KMS-11 (cell line): ENCODE results near the gene HRH3.

Experiments used
- H2AFZ ChIP-seq: fragments of 200-600 bp; sonication (generic); 2 replicates; pipeline ENCODE4 v1.6.1; 2016; ENCODE audit warnings: antibody characterized with exemption, mixed run types, low read depth
- H3K27ac ChIP-seq: fragments of 200-600 bp; sonication (generic); 2 replicates; pipeline ENCODE4 v1.6.1; 2016; ENCODE audit warnings: mild to moderate bottlenecking, mixed run types
- H3K27me3 ChIP-seq: fragments of 200-600 bp; sonication (generic); 2 replicates; pipeline ENCODE4 v1.6.1; 2017; ENCODE audit warnings: mild to moderate bottlenecking, low read depth, mixed run types, moderate library complexity; ENCODE audit not compliant: insufficient read depth
- H3K36me3 ChIP-seq: fragments of 200-600 bp; sonication (generic); 2 replicates; pipeline ENCODE4 v1.6.1; 2017; ENCODE audit warnings: mild to moderate bottlenecking, mixed run types; ENCODE audit not compliant: insufficient read depth
- H3K4me1 ChIP-seq: fragments of 200-600 bp; sonication (generic); 2 replicates; pipeline ENCODE4 v1.6.1; 2016; ENCODE audit warnings: mild to moderate bottlenecking, low read depth, mixed run types; ENCODE audit not compliant: poor library complexity, severe bottlenecking
- H3K4me2 ChIP-seq: fragments of 200-600 bp; sonication (generic); 2 replicates; pipeline ENCODE4 v1.7.0; 2016; ENCODE audit warnings: mild to moderate bottlenecking, mixed run types
- H3K4me3 ChIP-seq: fragments of 200-600 bp; sonication (generic); IDR thresholded peaks from 2 replicates; pipeline ENCODE4 v1.6.1; 2017; ENCODE audit warnings: low read depth, low read length, mixed read lengths; ENCODE audit not compliant: insufficient read depth
- H3K79me2 ChIP-seq: fragments of 200-600 bp; sonication (generic); 2 replicates; pipeline ENCODE4 v1.6.1; 2016; ENCODE audit warnings: low read depth, mixed run types; ENCODE audit not compliant: insufficient read depth
- H3K9ac ChIP-seq: fragments of 200-600 bp; sonication (generic); 2 replicates; pipeline ENCODE4 v1.6.1; 2016; ENCODE audit warnings: mild to moderate bottlenecking, mixed run types
- H4K20me1 ChIP-seq: fragments of 200-600 bp; sonication (generic); 2 replicates; pipeline ENCODE4 v1.6.1; 2016; ENCODE audit warnings: mild to moderate bottlenecking, mixed run types; ENCODE audit not compliant: insufficient read depth
- TF ChIP-seq, protein P1 (sequence below): fragments of 200-600 bp; sonication (generic); conservative IDR thresholded peaks from 2 replicates; pipeline ENCODE4 v1.6.1; 2017; ENCODE audit warnings: low read depth, mild to moderate bottlenecking, antibody characterized with exemption, low read length, moderate library complexity, mixed read lengths

Gene HRH3

DNA sequence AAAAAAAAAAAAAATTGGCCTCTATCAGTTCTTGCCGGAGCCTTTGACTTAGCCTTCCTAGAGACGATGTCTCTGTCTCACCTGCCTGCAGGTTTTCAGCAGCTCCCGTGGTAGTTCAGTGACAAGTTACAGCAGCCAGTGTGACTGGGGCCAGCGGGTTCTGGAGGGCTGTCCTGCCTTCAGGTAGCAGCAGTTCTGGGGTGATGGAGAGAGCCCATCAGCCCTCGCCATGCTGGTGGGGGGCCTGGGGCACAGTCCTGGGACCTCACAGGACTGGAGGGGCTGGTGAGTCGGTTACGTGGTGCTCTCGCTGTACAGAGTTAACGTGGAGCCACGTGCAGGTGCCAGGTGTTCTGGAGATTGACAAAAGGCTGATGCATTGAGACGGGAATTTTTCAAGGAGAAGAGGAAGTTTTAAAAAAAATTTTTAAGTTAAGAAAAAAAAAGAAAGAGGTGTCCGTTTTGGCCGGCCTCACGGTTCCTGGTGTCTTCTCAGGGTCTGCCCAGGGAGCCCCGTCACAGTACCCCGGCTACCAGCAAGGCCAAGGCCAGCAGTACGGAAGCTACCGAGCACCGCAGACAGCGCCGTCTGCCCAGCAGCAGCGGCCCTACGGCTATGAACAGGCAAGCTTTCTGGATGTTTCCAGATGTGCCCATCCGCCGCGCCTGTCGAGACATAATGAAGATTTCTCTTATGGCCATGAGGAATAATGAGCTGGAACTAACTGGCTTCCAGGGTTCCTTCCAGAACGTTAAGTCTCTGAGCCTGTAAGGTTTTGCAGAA is 45.9 kb downstream of the HRH3 start:
- Histone ChIP-seq H3K4me3 (no peak overlapping the region), H3K4me2 (no peak overlapping the region), H3K27me3 (no peaks in the 10 kb centered on the region), H3K79me2 (no peaks in the 10 kb centered on the region), H3K27ac (no peak overlapping the region), H3K9ac (no peak overlapping the region), H3K4me1 (no peaks in the 10 kb centered on the region), H2AFZ (no peak overlapping the region), H4K20me1 (no peaks in the 10 kb centered on the region), H3K36me3 (no peaks in the 10 kb centered on the region)
- TF ChIP-seq, protein P1, sequence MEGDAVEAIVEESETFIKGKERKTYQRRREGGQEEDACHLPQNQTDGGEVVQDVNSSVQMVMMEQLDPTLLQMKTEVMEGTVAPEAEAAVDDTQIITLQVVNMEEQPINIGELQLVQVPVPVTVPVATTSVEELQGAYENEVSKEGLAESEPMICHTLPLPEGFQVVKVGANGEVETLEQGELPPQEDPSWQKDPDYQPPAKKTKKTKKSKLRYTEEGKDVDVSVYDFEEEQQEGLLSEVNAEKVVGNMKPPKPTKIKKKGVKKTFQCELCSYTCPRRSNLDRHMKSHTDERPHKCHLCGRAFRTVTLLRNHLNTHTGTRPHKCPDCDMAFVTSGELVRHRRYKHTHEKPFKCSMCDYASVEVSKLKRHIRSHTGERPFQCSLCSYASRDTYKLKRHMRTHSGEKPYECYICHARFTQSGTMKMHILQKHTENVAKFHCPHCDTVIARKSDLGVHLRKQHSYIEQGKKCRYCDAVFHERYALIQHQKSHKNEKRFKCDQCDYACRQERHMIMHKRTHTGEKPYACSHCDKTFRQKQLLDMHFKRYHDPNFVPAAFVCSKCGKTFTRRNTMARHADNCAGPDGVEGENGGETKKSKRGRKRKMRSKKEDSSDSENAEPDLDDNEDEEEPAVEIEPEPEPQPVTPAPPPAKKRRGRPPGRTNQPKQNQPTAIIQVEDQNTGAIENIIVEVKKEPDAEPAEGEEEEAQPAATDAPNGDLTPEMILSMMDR, result no peak

DNA sequence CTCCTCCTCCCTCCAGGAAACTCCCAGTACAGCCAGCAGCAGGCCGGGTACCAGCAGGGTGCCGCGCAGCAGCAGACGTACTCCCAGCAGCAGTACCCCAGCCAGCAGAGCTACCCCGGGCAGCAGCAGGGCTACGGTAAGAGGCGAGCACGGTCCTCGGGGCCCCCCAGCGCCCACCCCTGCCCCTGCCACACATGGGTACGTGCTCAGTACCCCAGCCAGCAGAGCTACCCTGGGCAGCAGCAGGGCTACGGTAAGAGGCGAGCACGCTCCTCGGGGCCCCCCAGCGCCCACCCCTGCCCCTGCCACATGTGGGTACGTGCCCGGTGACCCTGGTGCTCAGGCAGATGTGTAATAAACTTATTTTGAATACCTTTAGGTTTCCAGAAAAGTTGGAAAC is 47.4 kb downstream of the HRH3 start:
- Histone ChIP-seq H3K36me3 (no peaks in the 10 kb centered on the region), H3K9ac (no peak overlapping the region), H2AFZ (no peak overlapping the region), H3K4me1 (no peaks in the 10 kb centered on the region), H3K4me2 (no peak overlapping the region), H3K79me2 (no peaks in the 10 kb centered on the region), H3K27me3 (no peaks in the 10 kb centered on the region), H3K27ac (no peak overlapping the region), H3K4me3 (no peak overlapping the region), H4K20me1 (no peaks in the 10 kb centered on the region)
- TF ChIP-seq, protein P1, result no peak

DNA sequence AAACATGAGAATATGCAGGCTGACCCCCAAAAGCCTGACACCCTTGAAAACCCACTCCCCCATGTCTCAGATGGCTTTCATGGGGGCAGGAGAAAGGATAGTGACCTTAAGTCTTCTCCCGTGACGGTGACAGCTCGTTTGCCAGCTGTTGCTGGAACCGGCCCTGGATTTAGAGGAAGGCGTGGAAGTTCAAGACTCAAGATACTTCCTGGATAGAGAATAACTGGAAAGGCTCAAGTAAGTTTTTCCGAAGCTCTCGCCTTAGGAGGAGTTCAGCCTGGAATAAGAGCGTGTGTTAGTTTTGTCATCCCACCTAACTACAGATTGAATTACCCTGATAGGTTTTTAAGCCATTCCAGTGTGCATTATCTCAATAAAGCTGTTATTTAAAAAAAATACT is 48.8 kb downstream of the HRH3 start:
- no peak overlapping the region for H3K27ac ChIP-seq
- H4K20me1 ChIP-seq, result no peaks in the 10 kb centered on the region
- no peak overlapping the region for H3K4me2 ChIP-seq
- H3K79me2 ChIP-seq, result no peaks in the 10 kb centered on the region
- H2AFZ ChIP-seq, result no peak overlapping the region
- TF ChIP-seq, protein P1, result no peak
- H3K36me3 ChIP-seq, result no peaks in the 10 kb centered on the region
- no peaks in the 10 kb centered on the region for H3K4me1 ChIP-seq
- no peak overlapping the region for H3K9ac ChIP-seq
- H3K27me3 ChIP-seq, result no peaks in the 10 kb centered on the region
- no peak overlapping the region for H3K4me3 ChIP-seq

GRCh38 chr20:62170536-62170935 is 49.5 kb downstream of the HRH3 start:
- Histone ChIP-seq H4K20me1 (no peaks in the 10 kb centered on the region), H3K36me3 (no peaks in the 10 kb centered on the region), H3K4me2 (no peak overlapping the region), H2AFZ (no peak overlapping the region), H3K79me2 (no peaks in the 10 kb centered on the region), H3K27ac (no peak overlapping the region), H3K27me3 (no peaks in the 10 kb centered on the region), H3K4me3 (no peak overlapping the region), H3K4me1 (no peaks in the 10 kb centered on the region), H3K9ac (no peak overlapping the region)
- TF ChIP-seq, protein P1, result no peak
